ENCODE results near the gene NLRP3.
"Not testable (repeated sequence)": the region's sequence is repeated elsewhere in the genome, so short reads cannot be mapped to it uniquely, and the experiment has no call there.

NLRP3 gene

DNA sequence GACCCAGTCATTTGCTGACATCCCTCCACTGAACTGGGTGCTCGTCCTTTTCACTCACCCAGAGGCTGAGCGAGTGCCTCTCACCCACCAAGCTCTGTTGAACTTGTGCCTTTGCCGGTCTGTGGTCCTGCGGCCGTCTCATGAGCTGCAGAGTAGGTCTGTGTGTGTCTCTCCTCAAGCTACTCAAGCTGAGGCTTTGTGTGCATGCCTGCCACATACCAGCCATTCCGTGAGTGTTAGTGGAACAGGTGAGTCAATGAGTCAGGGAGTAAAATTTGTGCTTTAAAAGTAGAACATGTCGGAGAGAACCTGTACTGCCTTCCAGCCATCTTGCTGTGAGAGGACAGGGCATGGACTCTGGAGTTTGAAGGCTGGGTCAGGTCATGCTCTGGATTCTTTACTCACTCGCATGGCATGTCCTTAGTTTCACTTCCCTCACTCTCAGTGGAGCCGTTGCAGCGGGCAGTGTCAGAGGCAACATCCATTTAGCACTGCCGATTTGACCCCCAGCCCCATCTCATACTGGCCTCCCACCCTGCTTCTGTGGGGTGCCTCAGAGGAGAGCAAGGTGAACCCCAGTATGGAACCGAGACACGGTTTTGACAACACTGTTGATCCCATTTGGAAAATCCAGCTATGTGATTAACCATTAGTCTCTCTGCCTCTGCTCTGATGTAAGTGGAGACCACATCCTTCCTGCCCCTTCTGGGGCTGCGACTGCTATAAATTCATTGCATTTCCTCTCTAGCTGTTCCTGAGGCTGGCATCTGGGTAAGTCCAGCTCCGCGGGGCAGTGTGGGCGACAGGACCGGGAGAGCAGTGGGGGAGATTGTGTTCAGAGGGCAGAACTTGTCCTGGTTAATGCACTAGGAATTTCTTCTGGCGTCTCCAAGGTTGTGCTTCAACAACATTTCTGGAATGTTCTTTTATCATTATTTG, at the start of gene NLRP3:
NLRP3 (plus strand) TSS at position 751 of the 939 bp plus-strand sequence. CDS start 2,628 bp downstream, outside the sequence.
- peak; percentile 86 for DNase-seq

GRCh38 chr1:247366345-247366744, 49.6 kb upstream of the NLRP3 start:
- DNase-seq, result not testable (repeated sequence)

DNA sequence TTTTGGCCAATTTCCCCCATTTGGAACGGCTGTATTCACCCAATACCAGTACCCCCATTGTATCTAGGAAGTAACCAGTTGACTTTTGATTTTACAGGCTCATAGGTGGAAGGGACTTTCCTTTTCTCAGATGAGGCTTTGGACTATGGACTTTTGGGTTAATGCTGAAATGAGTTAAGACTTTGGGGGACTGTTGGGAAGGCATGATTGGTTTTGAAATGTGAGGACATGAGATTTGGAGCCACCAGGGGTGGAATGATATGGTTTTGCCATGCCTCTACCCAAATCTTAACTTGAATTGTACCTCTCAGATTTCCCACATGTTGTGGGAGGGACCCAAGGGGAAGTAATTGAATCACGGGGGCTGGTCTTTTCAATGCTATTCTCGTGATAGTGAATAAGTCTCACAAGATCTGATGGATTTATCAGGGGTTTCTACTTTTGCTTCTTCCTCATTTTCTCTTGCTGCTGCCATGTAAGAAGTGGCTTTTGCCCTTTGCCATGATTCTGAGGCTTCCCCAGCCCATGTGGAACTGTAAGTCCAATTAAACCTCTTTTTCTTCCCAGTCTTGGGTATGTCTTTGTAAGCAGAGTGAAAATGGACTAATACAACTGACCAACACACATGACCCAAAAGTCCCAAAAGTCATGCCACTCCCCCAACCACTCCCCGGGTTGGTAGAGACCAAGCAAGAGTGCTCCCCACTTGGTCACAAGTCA, 48.9 kb upstream of the NLRP3 start:
- DNase-seq, result no peak

GRCh38 chr1:247367786-247368422, 48.1 kb upstream of the NLRP3 start:
- peak; percentile 53 for DNase-seq

DNA sequence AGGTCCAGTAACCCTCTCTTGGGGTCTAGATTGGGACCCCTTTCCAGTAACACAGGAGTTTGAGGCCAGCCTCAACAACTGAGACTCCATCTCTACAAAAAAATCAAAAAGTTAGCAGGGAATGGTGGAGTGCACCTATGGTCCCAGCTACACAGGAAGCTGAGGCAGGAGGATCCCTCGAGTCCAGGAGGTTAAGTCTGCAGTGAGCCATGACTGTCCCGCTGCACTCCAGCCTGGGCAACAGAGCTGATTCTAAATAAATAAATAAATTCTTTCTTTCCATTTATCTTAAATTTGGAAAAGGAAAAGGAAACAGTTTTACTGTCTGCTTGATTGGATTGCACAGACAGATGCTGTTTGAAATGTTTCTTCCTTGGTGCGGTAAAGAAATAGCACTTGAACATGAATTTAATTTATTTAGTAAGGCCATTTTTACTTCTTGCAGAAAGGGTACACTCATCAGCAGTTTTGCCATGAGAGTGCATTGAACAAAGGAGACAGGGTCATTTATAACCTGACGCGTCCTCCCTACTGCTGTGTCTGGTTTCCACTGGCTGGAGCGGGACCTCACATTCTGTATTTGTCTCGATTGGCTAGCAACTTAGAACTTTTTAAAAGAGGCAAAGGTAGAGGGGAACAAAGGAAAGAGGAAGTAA, 47.4 kb upstream of the NLRP3 start:
- DNase-seq, result no peak

DNA sequence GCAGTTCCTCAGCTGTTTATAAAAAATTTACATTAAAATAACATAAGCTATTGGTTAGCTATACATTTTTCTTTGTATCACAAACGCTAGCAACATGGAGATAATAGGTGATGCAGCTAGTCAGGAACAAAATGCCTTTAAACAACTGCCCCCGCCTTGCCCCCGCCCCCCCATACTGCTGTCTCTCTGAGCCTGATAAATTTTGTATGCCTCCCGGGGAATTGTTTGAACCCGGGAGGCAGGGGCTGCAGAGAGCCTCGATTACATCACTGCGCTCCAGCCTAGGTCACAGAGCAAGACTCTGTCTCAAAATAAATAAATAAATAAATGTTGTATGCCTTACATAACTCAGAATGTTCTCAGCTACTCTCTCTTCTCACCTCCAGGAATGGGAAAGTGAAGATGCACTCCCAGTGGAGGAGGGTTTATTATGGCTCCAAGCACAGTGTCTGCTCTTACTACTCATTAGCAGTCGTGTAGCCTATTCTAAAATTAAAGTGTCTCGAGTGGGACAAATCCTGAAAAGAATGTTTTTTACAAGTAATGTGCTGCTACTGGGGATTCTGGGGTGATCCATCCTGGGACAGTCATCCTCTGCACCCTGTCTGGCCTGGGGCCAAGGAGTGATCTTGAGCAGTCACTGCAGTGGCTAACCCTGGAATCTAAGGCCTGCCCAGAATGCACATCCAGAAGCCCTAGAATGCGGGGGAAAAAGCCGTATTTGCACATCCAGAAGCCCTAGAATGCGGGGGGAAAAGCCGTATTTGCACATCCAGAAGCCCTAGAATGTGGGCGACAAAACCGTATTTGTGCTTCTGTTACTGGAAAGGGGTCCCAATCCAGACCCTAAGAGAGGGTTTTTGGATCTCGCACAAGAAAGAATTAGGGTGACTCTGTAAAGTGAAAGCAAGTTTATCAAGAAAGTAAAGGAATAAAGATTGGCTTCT, 44.9 kb upstream of the NLRP3 start:
- DNase-seq, result no peak

GRCh38 chr1:247371801-247372259, 44.1 kb upstream of the NLRP3 start:
- no peak for DNase-seq

DNA sequence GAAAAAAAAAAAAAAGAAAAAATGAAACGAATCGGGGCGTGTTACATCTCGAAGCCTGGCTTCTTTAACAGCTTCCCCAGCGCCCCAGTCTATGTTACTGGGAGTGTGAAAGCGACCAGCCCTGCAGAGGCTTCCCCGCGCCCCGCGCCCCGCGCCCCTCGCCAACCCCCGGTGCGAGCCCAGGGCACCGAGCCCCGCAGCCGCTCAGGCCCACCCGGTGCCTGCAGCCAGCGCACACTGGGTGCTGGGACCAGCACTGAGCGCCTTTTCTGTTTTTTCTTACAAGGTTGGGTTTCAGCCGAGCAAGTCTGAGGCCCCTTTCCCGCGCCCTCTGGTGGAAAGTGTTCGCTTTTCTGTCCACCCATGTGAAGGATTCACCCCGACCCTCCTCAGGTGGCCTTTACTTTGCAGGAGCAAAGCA, 42.2 kb upstream of the NLRP3 start:
- DNase-seq, result peak; percentile 91

DNA sequence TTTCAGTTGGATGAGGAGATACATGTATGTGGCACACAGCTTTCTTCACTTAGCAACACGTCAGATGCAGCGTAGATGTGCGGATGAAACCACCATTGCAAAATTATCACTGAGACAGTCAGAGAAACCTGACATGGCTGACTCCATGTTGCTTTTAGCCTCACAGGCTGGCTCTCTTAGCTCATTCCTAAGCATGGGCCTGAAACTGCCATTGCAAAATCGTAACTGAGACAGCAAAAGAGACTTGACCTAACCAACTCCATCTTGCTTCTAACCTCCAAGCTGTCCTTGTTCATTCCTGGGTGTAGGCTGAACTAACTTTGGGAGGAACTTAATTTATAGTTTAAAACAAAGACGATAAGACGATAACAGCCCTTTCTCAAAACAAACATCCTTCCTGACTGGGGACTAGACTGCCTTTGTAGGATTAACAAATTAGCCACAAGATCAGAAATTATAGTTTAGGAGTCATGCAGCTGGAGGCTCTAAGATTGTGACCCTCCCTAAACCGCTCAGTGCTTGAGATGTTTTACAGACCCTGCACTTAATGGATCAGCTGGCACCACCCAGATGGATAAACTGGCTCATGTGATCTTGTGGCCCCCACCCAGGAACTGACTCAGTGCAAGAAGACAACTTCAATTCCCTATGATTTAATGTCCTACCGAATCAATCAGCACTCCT, 41.2 kb upstream of the NLRP3 start:
- DNase-seq, result not testable (repeated sequence)

DNA sequence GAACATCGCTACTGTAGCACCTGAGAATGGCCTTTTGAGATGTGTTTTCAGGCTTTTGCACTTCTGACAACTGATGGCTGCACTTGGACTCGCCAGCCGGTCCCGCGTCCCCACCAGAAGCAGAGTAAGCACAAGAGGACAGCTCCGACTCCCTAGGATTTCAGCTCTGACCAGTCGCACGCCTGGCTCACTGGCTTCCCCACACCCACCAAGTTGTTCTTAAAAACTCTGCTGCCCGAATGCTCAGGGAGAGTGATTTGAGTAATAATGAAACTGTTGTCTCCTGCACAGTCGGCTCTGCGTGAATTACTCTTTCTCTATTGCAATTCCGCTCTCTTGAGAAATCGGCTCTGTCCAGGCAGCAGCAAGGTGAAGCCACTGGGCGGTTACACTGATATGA, 40.2 kb upstream of the NLRP3 start:
- no peak for DNase-seq

GRCh38 chr1:247376659-247377058, 39.3 kb upstream of the NLRP3 start:
- DNase-seq, result no peak

DNA sequence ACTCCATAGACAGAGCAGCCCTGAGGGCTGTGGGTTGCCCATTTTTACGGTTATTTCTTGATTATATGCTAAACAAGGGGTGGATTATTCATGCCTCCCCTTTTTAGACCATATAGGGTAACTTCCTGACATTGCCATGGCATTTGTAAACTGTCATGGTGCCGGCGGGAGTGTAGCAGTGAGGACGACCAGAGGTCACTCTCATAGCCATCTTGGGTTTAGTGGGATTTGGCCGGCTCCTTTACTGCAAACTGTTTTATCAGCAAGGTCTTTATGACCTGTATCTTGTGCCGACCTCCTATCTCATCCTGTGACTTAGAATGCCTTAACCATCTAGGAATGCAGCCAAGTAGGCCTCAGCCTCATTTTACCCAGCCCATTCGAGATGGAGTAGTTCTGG, 38.3 kb upstream of the NLRP3 start:
- not testable (repeated sequence) for DNase-seq

DNA sequence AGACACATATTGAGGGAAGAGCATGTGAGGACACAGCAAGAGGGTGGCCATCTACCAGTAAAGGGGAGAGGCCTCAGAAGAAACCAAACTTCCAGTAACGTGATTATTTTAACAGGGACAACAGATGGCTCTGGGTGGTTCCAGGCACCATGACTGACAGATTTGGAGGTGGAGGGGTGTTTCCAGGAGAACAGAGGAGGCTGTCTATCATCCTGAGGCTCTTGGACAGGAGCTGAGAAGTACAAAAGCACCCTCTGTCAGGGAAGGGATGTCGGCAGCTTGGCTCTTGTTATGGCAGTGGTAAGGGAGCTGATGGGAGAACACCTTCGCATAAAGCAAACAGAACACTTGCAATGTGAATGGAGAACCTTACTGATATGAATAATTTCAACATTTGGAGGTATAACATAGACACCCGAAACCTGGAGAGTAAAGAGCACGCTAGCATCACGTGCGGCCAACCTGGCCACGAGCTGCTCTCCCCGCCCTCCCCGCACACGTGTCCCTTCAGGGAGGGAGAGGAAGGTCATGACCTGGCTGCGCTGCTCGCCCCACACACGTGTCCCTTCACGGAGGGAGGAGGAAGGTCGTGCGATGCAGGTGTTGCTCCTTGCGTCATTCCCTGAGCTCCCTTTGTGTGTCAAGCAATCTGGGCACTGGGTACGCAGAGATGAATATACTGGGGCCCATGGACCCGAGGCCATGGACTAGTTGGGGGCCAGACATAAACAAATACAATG, 37.5 kb upstream of the NLRP3 start:
- DNase-seq, result no peak

DNA sequence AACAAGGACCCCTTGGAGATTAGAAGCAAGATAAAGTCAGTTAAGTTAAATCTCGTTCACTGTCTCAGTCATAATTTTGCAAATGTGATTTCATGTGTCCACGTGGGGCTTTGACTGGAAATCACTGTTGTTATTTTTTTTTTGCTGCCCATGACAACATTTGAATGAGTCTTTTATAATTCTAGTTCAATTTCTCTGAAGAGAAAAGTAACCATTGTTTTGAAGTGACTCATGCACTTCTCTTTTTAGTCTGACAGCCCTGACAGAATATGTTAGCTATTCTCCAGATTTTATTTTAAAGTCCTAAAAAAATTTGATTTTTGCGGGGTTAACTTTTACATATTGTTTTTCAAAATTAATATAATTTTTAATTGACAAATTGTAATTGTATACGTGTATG, 30.7 kb upstream of the NLRP3 start:
- DNase-seq, result no peak

DNA sequence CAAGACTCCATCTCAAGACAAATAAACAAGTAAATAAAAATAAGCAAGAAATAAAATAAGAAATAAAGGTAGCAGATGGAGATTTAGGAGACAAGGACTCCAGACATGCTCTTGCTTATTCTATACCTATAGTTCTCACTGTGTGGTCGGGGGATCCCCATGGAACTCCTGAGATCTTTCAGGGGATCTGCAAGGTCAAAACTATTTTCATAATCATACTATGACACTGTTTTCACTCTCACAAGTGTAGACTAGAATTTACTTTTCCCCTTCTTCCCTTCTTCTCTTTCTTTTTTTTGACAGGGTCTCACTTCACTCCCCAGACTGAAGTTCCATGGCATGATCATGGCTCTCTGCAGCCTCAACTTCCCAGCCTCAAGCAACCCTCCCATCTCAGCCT, 29.8 kb upstream of the NLRP3 start:
- no peak for DNase-seq

DNA sequence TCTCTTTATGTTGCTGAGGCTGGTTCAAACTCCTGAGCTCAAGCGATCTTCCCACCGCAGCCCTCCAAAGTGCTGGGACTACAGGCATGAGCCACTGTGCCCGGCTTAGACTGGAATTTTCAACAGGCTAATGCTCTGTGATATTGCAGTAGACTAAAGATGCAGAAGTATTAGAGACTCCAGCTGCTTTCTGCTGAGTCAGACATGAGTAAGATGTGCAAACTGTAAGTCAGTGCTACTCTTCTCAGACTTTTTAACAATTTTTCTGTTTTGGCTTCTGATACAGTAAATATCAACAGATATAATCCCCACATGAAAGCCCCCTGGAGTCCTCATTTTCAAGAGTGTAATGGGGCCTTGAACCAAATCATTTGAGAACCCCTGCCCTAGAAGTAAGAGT, 29.3 kb upstream of the NLRP3 start:
- peak; percentile 66 for DNase-seq

- no peak for DNase-seq
Observed at GRCh38 chr1:247387096-247387495, 28.9 kb upstream of the NLRP3 start.

DNA sequence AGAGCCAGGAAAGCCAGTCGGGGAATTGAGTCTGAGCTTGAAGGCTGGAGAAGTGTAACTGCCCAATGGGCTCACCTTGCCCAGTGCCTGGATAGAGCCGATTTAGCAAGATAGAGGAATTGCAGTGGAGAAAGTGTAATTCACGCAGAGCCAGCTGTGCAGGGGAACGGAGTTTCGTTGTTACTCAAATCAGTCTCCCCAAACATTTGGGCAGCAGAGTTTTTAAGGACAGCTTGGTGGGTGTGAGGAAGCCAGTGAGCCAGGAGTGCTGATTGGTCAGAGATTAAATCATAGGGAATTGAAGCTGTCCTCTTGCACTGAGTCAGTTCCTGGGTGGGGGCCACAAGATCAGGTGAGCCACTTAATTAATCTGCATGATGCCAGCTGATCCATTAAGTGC, 28.4 kb upstream of the NLRP3 start:
- no peak for DNase-seq

GRCh38 chr1:247390116-247390791, 25.7 kb upstream of the NLRP3 start:
- peak; percentile 95 for DNase-seq

DNA sequence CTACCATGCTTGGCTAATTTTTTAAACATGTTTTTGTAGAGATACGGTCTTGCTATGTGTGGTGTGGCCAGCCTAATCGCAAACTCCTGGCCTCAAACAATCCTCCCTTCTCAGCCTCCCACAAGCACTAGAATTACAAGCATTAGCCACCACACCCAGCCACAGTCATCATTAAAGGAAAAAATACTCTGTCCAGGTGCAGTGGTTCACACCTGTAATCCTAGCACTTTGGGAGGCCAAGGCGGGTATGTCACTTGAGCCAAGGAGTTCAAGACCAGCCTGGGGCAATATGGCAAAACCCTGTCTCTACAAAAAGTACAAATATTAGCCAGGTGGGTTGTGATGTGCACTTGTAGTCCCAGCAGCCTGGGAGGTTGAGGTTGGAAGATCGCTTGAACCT, 25.0 kb upstream of the NLRP3 start:
- no peak for DNase-seq

Data from hematopoietic multipotent progenitor cell treated with erythropoietin and hydrocortisone succinate and interleukin-3 and kit ligand, for 4 days (in vitro differentiated cells).